ENCODE data around the gene SWI5.
"Not testable (repeated sequence)": the region's sequence is repeated elsewhere in the genome, so short reads cannot be mapped to it uniquely, and the experiment has no call there.

Gene SWI5

DNA sequence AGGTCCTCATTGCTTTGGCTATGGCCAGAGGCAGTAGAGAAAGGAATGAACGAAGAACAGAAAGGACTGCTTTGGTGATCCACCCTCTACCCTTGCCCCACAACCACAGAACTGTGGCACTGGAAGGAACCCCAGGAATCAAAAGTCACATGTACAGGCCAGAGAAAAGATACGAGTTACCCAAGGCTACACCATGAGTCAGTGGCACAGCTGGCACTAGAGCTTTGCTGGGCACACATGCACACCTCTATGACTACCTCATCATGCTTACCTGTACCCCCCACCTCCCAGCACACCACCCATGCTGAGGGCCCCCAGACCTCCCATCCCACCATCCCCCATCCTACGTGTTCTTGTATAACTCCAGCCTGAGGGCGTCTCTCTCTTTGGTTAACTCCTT, 13.4 kb upstream of the SWI5 start:
- peaks cover 86% of the 10 kb centered on the region for H3K36me3 ChIP-seq (ENCODE audit: control insufficient read depth, insufficient read depth, low read length)
- 92 to 100% methylated on average over 1 to 2 of the region's 4 CpGs for WGBS, 2 experiments (ENCODE audit: insufficient coverage in 2 of 2)
- H3K4me3 ChIP-seq (ENCODE audit: extremely low read depth, insufficient read depth, low read length, poor library complexity, severe bottlenecking) = no peak overlapping the region
- no peaks in the 10 kb centered on the region for H3K9me3 ChIP-seq (ENCODE audit: control insufficient read depth, low read length)
- no peak overlapping the region for H3K27ac ChIP-seq (ENCODE audit: low read depth, low read length, severe bottlenecking)
- no peaks in the 10 kb centered on the region for H3K4me1 ChIP-seq (ENCODE audit: control insufficient read depth, insufficient read depth, low read length, poor library complexity, severe bottlenecking)

DNA sequence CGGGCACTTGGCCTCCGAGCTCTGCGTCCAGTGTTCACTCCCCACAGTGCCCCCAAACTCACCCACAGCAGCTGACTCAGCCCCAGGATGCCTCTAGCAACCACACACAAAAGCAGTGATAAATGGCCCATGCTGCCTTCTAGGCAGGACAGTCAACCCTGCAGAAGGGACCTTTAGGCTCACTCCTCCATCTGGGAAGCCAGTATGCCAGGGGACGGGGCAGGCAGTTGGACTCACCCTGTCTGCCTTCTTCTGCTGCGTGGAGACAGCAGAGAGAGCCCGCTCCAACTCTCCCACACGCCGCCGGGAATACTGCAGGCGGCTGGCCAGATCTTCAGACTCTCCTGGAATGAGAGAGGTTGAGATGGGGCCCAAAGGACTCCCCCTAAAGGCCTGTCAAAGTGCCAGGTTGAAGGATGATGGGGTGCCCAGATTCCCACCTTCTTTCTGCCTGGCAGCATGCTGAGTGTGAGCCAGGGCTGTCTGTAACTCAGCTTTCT, 10.7 kb upstream of the SWI5 start:
- no peak overlapping the region for H3K4me3 ChIP-seq (ENCODE audit: extremely low read depth, insufficient read depth, low read length, poor library complexity, severe bottlenecking)
- peaks cover 76% of the 10 kb centered on the region for H3K36me3 ChIP-seq (ENCODE audit: control insufficient read depth, insufficient read depth, low read length)
- 93 to 100% methylated on average over 4 to 9 of the region's 10 CpGs for WGBS, 2 experiments (ENCODE audit: insufficient coverage in 2 of 2)
- no peaks in the 10 kb centered on the region for H3K9me3 ChIP-seq (ENCODE audit: control insufficient read depth, low read length)
- no peak overlapping the region for H3K27ac ChIP-seq (ENCODE audit: low read depth, low read length, severe bottlenecking)
- H3K4me1 ChIP-seq (ENCODE audit: control insufficient read depth, insufficient read depth, low read length, poor library complexity, severe bottlenecking) = no peaks in the 10 kb centered on the region

DNA sequence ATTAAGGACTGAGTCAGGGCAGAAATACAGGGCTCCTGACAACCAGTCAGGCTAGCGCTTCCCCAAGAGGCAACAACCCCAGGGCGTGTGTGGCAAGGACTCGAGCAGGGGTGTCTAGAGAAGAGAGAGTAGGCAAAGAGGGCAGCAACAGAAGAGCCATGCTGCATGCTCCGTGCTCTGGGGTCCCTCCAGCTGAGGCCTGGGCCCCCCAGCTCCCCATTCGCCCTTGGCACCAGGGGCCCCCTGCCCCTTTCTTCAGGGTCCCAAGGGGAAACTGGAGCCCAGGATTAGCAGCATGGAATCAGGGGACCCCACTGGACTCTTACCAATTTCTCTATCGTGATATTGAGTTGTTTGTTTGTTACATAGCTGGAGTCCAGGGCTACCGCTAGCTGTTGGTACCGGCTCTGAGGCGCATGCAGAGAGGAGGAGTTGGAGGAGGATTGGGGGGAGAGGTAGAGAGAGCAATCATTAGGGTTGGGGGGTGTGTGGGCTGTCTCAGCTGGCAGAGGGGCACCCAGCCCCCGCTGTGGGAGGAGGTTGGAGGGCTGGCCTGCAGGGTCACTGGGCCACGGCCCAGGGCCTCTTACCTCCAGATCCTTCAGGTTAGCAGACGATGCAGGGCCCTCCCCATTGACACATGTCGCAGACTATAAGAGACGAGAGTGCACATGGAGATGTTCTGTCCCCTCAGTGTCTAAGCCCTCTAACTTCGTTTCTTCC, 9.0 kb upstream of the SWI5 start:
- 96% methylated on average over 14 to 15 of the region's 15 CpGs for WGBS, 2 experiments (ENCODE audit: insufficient coverage in 2 of 2)
- Histone ChIP-seq H3K4me1 (ENCODE audit: control insufficient read depth, insufficient read depth, low read length, poor library complexity, severe bottlenecking) (no peaks in the 10 kb centered on the region), H3K4me3 (ENCODE audit: extremely low read depth, insufficient read depth, low read length, poor library complexity, severe bottlenecking) (no peak overlapping the region), H3K27ac (ENCODE audit: low read depth, low read length, severe bottlenecking) (no peak overlapping the region), H3K9me3 (ENCODE audit: control insufficient read depth, low read length) (no peaks in the 10 kb centered on the region), H3K36me3 (ENCODE audit: control insufficient read depth, insufficient read depth, low read length) (peaks cover 76% of the 10 kb centered on the region)

DNA sequence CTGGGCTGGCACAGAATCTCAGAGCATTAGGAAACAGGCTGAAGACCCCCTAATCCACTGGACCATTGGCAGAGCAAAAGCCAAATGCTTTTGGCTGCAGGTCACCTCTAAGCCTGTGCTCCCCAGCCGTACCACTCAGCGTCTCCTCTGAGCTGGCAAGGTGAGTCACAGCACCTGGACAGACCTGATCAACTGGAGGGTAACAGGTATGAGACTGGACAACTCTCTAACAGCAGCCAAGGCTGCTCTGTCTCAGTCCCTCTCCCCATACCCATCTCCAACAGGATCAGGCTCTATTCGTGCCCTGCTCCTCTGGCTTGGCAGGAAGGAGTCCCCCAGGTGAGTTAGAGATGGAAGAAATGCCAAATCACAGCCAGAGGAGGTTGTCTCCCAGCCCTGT, 5.0 kb upstream of the SWI5 start:
- H3K36me3 ChIP-seq (ENCODE audit: control insufficient read depth, insufficient read depth, low read length) = peaks cover 71% of the 10 kb centered on the region
- no peaks in the 10 kb centered on the region for H3K4me1 ChIP-seq (ENCODE audit: control insufficient read depth, insufficient read depth, low read length, poor library complexity, severe bottlenecking)
- 88 to 94% methylated on average over 2 to 3 of the region's 3 CpGs for WGBS, 2 experiments (ENCODE audit: insufficient coverage in 2 of 2)
- no peak overlapping the region for H3K4me3 ChIP-seq (ENCODE audit: extremely low read depth, insufficient read depth, low read length, poor library complexity, severe bottlenecking)
- no peaks in the 10 kb centered on the region for H3K9me3 ChIP-seq (ENCODE audit: control insufficient read depth, low read length)
- no peak overlapping the region for H3K27ac ChIP-seq (ENCODE audit: low read depth, low read length, severe bottlenecking)

- Histone ChIP-seq H3K4me3 (ENCODE audit: extremely low read depth, insufficient read depth, low read length, poor library complexity, severe bottlenecking) (no peak overlapping the region), H3K36me3 (ENCODE audit: control insufficient read depth, insufficient read depth, low read length) (peaks cover 67% of the 10 kb centered on the region), H3K9me3 (ENCODE audit: control insufficient read depth, low read length) (no peaks in the 10 kb centered on the region), H3K27ac (ENCODE audit: low read depth, low read length, severe bottlenecking) (no peak overlapping the region), H3K4me1 (ENCODE audit: control insufficient read depth, insufficient read depth, low read length, poor library complexity, severe bottlenecking) (no peaks in the 10 kb centered on the region)
- WGBS, 2 experiments (ENCODE audit: insufficient coverage in 2 of 2) = 98 to 100% methylated on average over 3 to 4 of the region's 5 CpGs
Observed at GRCh38 chr9:128271512-128271911, 4.6 kb upstream of the SWI5 start.

DNA sequence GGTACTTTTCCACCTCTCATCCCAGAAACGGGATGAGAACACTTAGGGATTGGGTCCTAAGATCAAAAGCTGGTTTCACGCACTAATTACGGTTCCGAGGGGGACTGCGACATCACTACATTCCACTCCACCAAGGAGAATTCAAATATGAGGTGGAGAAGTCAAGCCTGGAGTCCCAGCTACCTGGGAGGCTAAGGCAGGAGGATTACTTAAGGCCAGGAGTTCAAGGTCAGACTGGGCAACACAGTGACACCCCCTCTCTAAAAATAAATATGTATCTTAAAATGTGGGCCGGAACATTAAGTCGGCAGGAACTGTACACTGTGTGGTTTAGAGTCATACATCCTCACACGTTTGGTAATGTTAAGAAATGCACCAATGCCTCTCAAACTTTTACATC, 1.8 kb upstream of the SWI5 start:
- H3K4me1 ChIP-seq (ENCODE audit: control insufficient read depth, insufficient read depth, low read length, poor library complexity, severe bottlenecking) = peaks cover 6% of the 10 kb centered on the region
- no peaks in the 10 kb centered on the region for H3K9me3 ChIP-seq (ENCODE audit: control insufficient read depth, low read length)
- no peak overlapping the region for H3K4me3 ChIP-seq (ENCODE audit: extremely low read depth, insufficient read depth, low read length, poor library complexity, severe bottlenecking)
- 82 to 93% methylated on average over 4 to 5 of the region's 8 CpGs for WGBS, 2 experiments (ENCODE audit: insufficient coverage in 2 of 2)
- H3K36me3 ChIP-seq (ENCODE audit: control insufficient read depth, insufficient read depth, low read length) = peaks cover 43% of the 10 kb centered on the region
- H3K27ac ChIP-seq (ENCODE audit: low read depth, low read length, severe bottlenecking) = peak overlapping the region; percentile 97

- H3K36me3 ChIP-seq (ENCODE audit: control insufficient read depth, insufficient read depth, low read length) = peaks cover 40% of the 10 kb centered on the region
- H3K4me1 ChIP-seq (ENCODE audit: control insufficient read depth, insufficient read depth, low read length, poor library complexity, severe bottlenecking) = peaks cover 6% of the 10 kb centered on the region
- H3K9me3 ChIP-seq (ENCODE audit: control insufficient read depth, low read length) = no peaks in the 10 kb centered on the region
- peak within 1 kb of the TSS; percentile 99 for H3K4me3 ChIP-seq (ENCODE audit: extremely low read depth, insufficient read depth, low read length, poor library complexity, severe bottlenecking)
- 0 to 1% methylated on average over 33 to 46 of the region's 57 CpGs for WGBS, 2 experiments (ENCODE audit: insufficient coverage in 2 of 2)
- peak within 1 kb of the TSS; percentile 97 for H3K27ac ChIP-seq (ENCODE audit: low read depth, low read length, severe bottlenecking)
Observed at GRCh38 chr9:128275198-128276007, 673 bp upstream of the SWI5 start, which contains the start of gene GOLGA2. GOLGA2 (minus strand) TSS chr9:128276007; CDS start chr9:128275976, 31 bp downstream.

GRCh38 chr9:128276574-128277270, 646 bp downstream of the SWI5 start:
- H3K9me3 ChIP-seq (ENCODE audit: control insufficient read depth, low read length) = no peaks in the 10 kb centered on the region
- peak overlapping the region; percentile 59 for H3K27ac ChIP-seq (ENCODE audit: low read depth, low read length, severe bottlenecking)
- 11% methylated on average over 21 to 22 of the region's 23 CpGs for WGBS, 2 experiments (ENCODE audit: insufficient coverage in 2 of 2)
- H3K4me1 ChIP-seq (ENCODE audit: control insufficient read depth, insufficient read depth, low read length, poor library complexity, severe bottlenecking) = peaks cover 6% of the 10 kb centered on the region
- peaks cover 26% of the 10 kb centered on the region for H3K36me3 ChIP-seq (ENCODE audit: control insufficient read depth, insufficient read depth, low read length)
- peak overlapping the region; percentile 99 for H3K4me3 ChIP-seq (ENCODE audit: extremely low read depth, insufficient read depth, low read length, poor library complexity, severe bottlenecking)

DNA sequence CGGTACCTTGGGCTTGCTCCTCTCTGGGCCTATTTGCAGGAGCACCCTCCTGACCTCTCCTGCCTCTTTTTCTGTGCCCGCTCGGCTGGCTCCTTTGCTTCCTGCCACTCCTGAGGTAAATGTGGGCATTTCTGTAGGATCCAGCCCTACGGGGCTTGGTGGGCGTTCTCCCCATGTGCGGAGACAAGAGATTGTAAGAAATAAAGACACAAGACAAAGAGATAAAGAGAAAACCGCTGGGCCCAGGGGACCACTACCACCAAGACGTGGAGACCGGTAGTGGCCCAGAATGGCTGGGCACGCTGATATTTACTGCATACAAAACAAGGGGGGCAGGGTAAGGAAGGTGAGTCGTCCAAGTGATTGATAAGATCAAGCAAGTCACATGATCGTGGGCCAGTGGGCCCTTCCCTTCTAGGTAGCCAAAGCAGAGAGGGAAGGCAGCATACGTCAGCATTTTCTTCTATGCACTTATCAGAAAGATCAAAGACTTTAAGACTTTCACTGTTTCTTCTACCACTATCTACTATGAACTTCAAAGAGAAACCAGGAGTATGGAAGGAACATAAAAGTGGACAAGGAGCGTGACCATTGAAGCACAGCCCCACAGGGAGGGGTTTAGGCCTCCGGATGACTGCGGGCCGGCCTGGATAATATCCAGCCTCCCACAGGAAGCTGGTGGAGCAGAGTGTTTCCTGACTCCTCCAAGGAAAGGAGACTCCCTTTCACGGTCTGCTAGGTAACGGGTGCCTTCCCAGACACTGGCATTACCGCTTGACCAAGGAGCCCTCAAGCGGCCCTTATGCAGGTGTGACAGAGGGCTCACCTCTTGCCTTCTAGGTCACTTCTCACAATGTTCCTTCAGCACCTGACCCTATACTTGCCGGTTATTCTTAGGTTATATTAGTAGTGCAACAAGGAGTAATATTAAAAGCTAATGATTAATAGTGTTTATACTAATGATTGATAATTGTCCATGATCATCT, 3.3 kb downstream of the SWI5 start:
- peak overlapping the region; percentile 45 for H3K27ac ChIP-seq (ENCODE audit: low read depth, low read length, severe bottlenecking)
- H3K4me3 ChIP-seq (ENCODE audit: extremely low read depth, insufficient read depth, low read length, poor library complexity, severe bottlenecking); H3K4me1 ChIP-seq (ENCODE audit: control insufficient read depth, insufficient read depth, low read length, poor library complexity, severe bottlenecking); H3K9me3 ChIP-seq (ENCODE audit: control insufficient read depth, low read length); H3K36me3 ChIP-seq (ENCODE audit: control insufficient read depth, insufficient read depth, low read length): not testable (repeated sequence)
- WGBS, 2 experiments (ENCODE audit: insufficient coverage in 2 of 2) = 88 to 90% methylated on average over 13 to 14 of the region's 22 CpGs
